IMR-90 (cell line): ENCODE measurements around the gene NF1. TPM values are rescaled to one million over a fixed set of nuclear protein-coding genes. Genes with fewer than 3 reads are reported as not detected.

Experiments
- ATAC-seq: fragments of 200-7000 bp; cut with Tn5 transposase; 2 replicates; pipeline ENCODE4 v1.9.1; 2020; ENCODE audit warnings: low read depth, mild to moderate bottlenecking, moderate library complexity
- BruUV-seq: library from RNA; stranded (reverse); fragments of 400-500 nt; replicated peaks from 2 replicates; lab custom pipeline; 2021; lab: Mats Ljungman, UMichigan
- CTCF ChIA-PET: fragments of 300-600 bp; formaldehyde crosslinking; extraction: SDS; loops from one replicate; lab custom pipeline; 2021; ENCODE audit warnings: antibody characterized with exemption; lab: Yijun Ruan, JAX
- POLR2A ChIA-PET: fragments of 300-600 bp; sonication (Branson Sonifier 250); formaldehyde crosslinking; loops from one replicate; lab custom pipeline; 2022; ENCODE audit warnings: antibody characterized with exemption; ENCODE audit not compliant: unreplicated experiment; lab: Charles Lee
- DNase-seq: peaks from one replicate; pipeline ENCODE4 v3.0.0; 2013
- H2AFZ ChIP-seq: replicated peaks from 2 replicates; pipeline ENCODE3; 2013; ENCODE audit warnings: low read length, mild to moderate bottlenecking; ENCODE audit not compliant: poor library complexity
- H2AK5ac ChIP-seq: 2 replicates; pipeline ENCODE4 v1.6.1; 2013; ENCODE audit warnings: low read depth, low read length, inconsistent platforms
- H2AK9ac ChIP-seq: replicated peaks from 2 replicates; pipeline ENCODE3; 2013; ENCODE audit warnings: mild to moderate bottlenecking, low read depth, low read length, moderate library complexity; ENCODE audit not compliant: poor library complexity
- H2BK120ac ChIP-seq: 2 replicates; pipeline ENCODE4 v1.6.1; 2013; ENCODE audit warnings: low read depth, low read length, inconsistent platforms
- H2BK15ac ChIP-seq: 3 replicates; pipeline ENCODE4 v1.6.1; 2013; ENCODE audit warnings: low read depth, low read length, inconsistent platforms
- H2BK20ac ChIP-seq: 2 replicates; pipeline ENCODE4 v1.6.1; 2013; ENCODE audit warnings: low read depth, mild to moderate bottlenecking, inconsistent platforms, low read length, moderate library complexity
- H2BK5ac ChIP-seq: 2 replicates; pipeline ENCODE4 v1.6.1; 2013; ENCODE audit warnings: mild to moderate bottlenecking, low read depth, low read length, inconsistent platforms; ENCODE audit not compliant: poor library complexity, severe bottlenecking
- H3K14ac ChIP-seq: replicated peaks from 2 replicates; pipeline ENCODE4 v1.6.1; 2013; ENCODE audit warnings: low read depth, low read length, inconsistent platforms
- H3K18ac ChIP-seq: 2 replicates; pipeline ENCODE4 v1.6.1; 2013; ENCODE audit warnings: low read depth, low read length, control low read depth
- H3K23ac ChIP-seq: 2 replicates; pipeline ENCODE4 v1.6.1; 2013; ENCODE audit warnings: low read depth, low read length, inconsistent platforms
- H3K27ac ChIP-seq: 2 replicates; pipeline ENCODE4 v1.5.1; 2013; ENCODE audit warnings: mild to moderate bottlenecking, control low read depth, low read length; ENCODE audit not compliant: insufficient read depth
- H3K27me3 ChIP-seq: 2 replicates; pipeline ENCODE4 v1.6.1; 2013; ENCODE audit warnings: low read length; ENCODE audit not compliant: control insufficient read depth, insufficient read depth
- H3K36me3 ChIP-seq: 2 replicates; pipeline ENCODE4 v1.6.1; 2013; ENCODE audit warnings: low read length, mixed read lengths; ENCODE audit not compliant: control insufficient read depth, insufficient read depth
- H3K4ac ChIP-seq: 2 replicates; pipeline ENCODE4 v1.6.1; 2013; ENCODE audit warnings: low read depth, low read length, inconsistent platforms
- H3K4me1 ChIP-seq: 2 replicates; pipeline ENCODE4 v1.6.1; 2013; ENCODE audit warnings: low read length, mixed read lengths; ENCODE audit not compliant: control insufficient read depth, insufficient read depth
- H3K4me2 ChIP-seq: 2 replicates; pipeline ENCODE4 v1.6.1; 2013; ENCODE audit warnings: low read depth, mild to moderate bottlenecking, control low read depth, low read length, moderate library complexity
- H3K4me3 ChIP-seq: 2 replicates; pipeline ENCODE4 v1.5.1; 2013; ENCODE audit warnings: low read depth, mild to moderate bottlenecking, control low read depth, low read length, moderate library complexity; ENCODE audit not compliant: insufficient read depth
- H3K56ac ChIP-seq: 2 replicates; pipeline ENCODE4 v1.6.1; 2013; ENCODE audit warnings: low read length, inconsistent platforms; ENCODE audit not compliant: insufficient read depth; ENCODE audit errors: extremely low read depth
- H3K79me1 ChIP-seq, 2 experiments: 2 replicates each; pipeline ENCODE4 v1.6.1; 2013; ENCODE audit warnings: low read length in 2 of 2, inconsistent platforms in 1 of 2, low read depth in 1 of 2
- H3K9ac ChIP-seq: 2 replicates; pipeline ENCODE4 v1.6.1; 2013; ENCODE audit warnings: low read depth, low read length, control low read depth
- H3K9me1 ChIP-seq: 2 replicates; pipeline ENCODE4 v1.6.1; 2013; ENCODE audit warnings: low read length, inconsistent platforms; ENCODE audit not compliant: insufficient read depth
- H3K9me3 ChIP-seq: 2 replicates; pipeline ENCODE4 v1.6.1; 2013; ENCODE audit warnings: low read length; ENCODE audit not compliant: control insufficient read depth, insufficient read depth
- H4K20me1 ChIP-seq: 2 replicates; pipeline ENCODE4 v1.6.1; 2013; ENCODE audit warnings: low read length, inconsistent platforms; ENCODE audit not compliant: insufficient read depth
- H4K5ac ChIP-seq: 2 replicates; pipeline ENCODE4 v1.6.1; 2013; ENCODE audit warnings: mild to moderate bottlenecking, low read depth, low read length, control low read depth
- H4K8ac ChIP-seq, 2 experiments: 2 replicates each; pipeline ENCODE4 v1.6.1; 2013; ENCODE audit warnings: low read depth in 2 of 2, low read length in 2 of 2, control low read depth in 1 of 2, inconsistent platforms in 1 of 2
- H4K91ac ChIP-seq: 2 replicates; pipeline ENCODE4 v1.6.1; 2013; ENCODE audit warnings: low read depth, low read length, inconsistent platforms; ENCODE audit not compliant: insufficient read depth
- BHLHE40 ChIP-seq: fragments of 150-350 bp; IDR thresholded peaks from 2 replicates; pipeline ENCODE4 v1.6.1; 2016; ENCODE audit warnings: mild to moderate bottlenecking, low read depth, low read length
- CEBPB ChIP-seq: IDR thresholded peaks from 2 replicates; pipeline ENCODE4 v1.6.1; 2012; ENCODE audit warnings: low read depth, low read length, improper control_type of control experiment
- CHD1 ChIP-seq: IDR thresholded peaks from 2 replicates; pipeline ENCODE4 v1.6.1; 2012; ENCODE audit warnings: low read depth, low read length, improper control_type of control experiment
- FOS ChIP-seq: fragments of 150-350 bp; IDR thresholded peaks from 2 replicates; pipeline ENCODE4 v1.6.1; 2016; ENCODE audit warnings: low read depth, low read length
- MAFK ChIP-seq: IDR thresholded peaks from 2 replicates; pipeline ENCODE4 v1.6.1; 2012; ENCODE audit warnings: low read depth, low read length, improper control_type of control experiment
- MAZ ChIP-seq: IDR thresholded peaks from 2 replicates; pipeline ENCODE4 v1.6.1; 2012; ENCODE audit warnings: low read depth, mild to moderate bottlenecking, low read length, improper control_type of control experiment, moderate library complexity, borderline replicate concordance
- MXI1 ChIP-seq: IDR thresholded peaks from 2 replicates; pipeline ENCODE4 v1.6.1; 2012; ENCODE audit warnings: low read depth, mild to moderate bottlenecking, low read length, moderate library complexity, borderline replicate concordance
- NFE2L2 ChIP-seq: fragments of 150-350 bp; IDR thresholded peaks from 2 replicates; pipeline ENCODE4 v1.6.1; 2016; ENCODE audit warnings: low read depth, mild to moderate bottlenecking, low read length
- POLR2A ChIP-seq: IDR thresholded peaks from 2 replicates; pipeline ENCODE4 v1.6.1; 2012; ENCODE audit warnings: mild to moderate bottlenecking, low read depth, low read length
- RAD21 ChIP-seq: IDR thresholded peaks from 2 replicates; pipeline ENCODE4 v1.6.1; 2012; ENCODE audit warnings: low read length, improper control_type of control experiment
- RCOR1 ChIP-seq: IDR thresholded peaks from 2 replicates; pipeline ENCODE4 v1.6.1; 2012; ENCODE audit warnings: mild to moderate bottlenecking, low read length, improper control_type of control experiment; ENCODE audit not compliant: insufficient replicate concordance
- RFX5 ChIP-seq: IDR thresholded peaks from 2 replicates; pipeline ENCODE4 v1.8.0; 2012; ENCODE audit warnings: low read depth, mild to moderate bottlenecking, low read length, moderate library complexity
- SMC3 ChIP-seq: fragments of 150-350 bp; IDR thresholded peaks from 2 replicates; pipeline ENCODE4 v1.6.1; 2016; ENCODE audit warnings: low read depth, mild to moderate bottlenecking, antibody characterized with exemption, low read length, moderate library complexity
- WGBS, 2 experiments: methylation state at CpG; one replicate each; pipeline versions ENCODE4 v1.1.5 to v1.1.7; 2013; ENCODE audit warnings: missing lambda C conversion rate in 2 of 2; ENCODE audit not compliant: insufficient read length in 1 of 2; ENCODE audit errors: extremely low coverage in 2 of 2; 5-methylcytosine and 5-hydroxymethylcytosine counted together
- dilution Hi-C: fragments of 300-500 bp; cut with HindIII; formaldehyde crosslinking; loops from one replicate; pipeline ENCODE4 v1.14.3; 2018; ENCODE audit warnings: low sequenced_read_pairs; ENCODE audit not compliant: unreplicated experiment
- in situ Hi-C: fragments of 300-500 bp; cut with MboI; formaldehyde crosslinking; loops from 3 replicates; pipeline ENCODE4 v1.14.3; 2019; ENCODE audit warnings: low sequenced_read_pairs, inconsistent platforms, mixed read lengths
- intact Hi-C: fragments of 100-400 bp; cut with micrococcal nuclease; formaldehyde crosslinking; loops from 2 replicates; pipeline ENCODE4 v1.10.0; 2022
- polyA plus RNA-seq, 3 experiments: library from polyadenylated mRNA; depleted of rRNA; stranded (reverse); fragments of >200 nt; gene quantifications; 2 replicates each; pipeline ENCODE4 v1.2.3, GENCODE V29; 2012; ENCODE audit warnings: low replicate concordance in 1 of 3
- total RNA-seq: library from RNA; depleted of rRNA; stranded (reverse); fragments of >200 nt; gene quantifications from 2 replicates; pipeline ENCODE4 v1.2.3, GENCODE V29; 2012
- TF ChIP-seq, protein P1 (sequence below): fragments of 150-350 bp; IDR thresholded peaks from 2 replicates; pipeline ENCODE4 v1.6.1; 2016; ENCODE audit warnings: low read depth, mild to moderate bottlenecking, low read length, moderate library complexity, borderline replicate concordance
- TF ChIP-seq, protein P2 (sequence below): conservative IDR thresholded peaks from 2 replicates; pipeline ENCODE4 v1.5.1; 2012; ENCODE audit warnings: mild to moderate bottlenecking, low read depth, low read length, improper control_type of control experiment
- TF ChIP-seq, protein P3 (sequence below): fragments of 150-350 bp; IDR thresholded peaks from 2 replicates; pipeline ENCODE4 v1.6.1; 2017; ENCODE audit warnings: mild to moderate bottlenecking, antibody characterized with exemption, low read length, low read depth

Gene NF1
- total and polyA plus RNA-seq, 2 of the 4 experiments (the other 2 are of a cell fraction) = 17.9 to 48.6 TPM

DNA sequence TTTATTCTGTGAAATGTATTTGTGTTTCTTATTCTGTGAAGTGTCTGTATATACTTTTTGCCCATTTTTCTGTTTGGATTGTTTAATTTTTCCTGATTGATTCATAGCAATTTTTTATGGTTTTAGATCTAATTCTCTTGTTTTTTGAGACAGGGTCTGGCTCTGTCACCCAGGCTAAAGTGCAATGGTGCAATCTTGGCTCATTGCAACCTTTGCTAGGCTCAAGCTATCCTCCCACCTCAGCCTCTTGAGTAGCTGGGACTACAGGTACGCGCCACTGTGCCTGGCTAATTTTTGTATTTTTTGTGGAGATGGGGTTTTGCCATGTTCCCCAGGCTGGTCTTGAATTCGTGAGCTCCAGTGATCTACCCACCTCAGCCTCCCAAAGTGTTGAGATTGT, 31.5 kb downstream of the NF1 start:
- dilution Hi-C loops = no loop called here
- no peak overlapping the region for H3K4me3 ChIP-seq
- CTCF ChIA-PET = interaction anchor here (0.6 kb wide), 1 partner anchor 287 kb away, joined by 3 read pairs; no protein-coding TSS in a partner anchor

More for the DNA sequence above, 31.5 kb downstream of the NF1 start:
- no peak overlapping the region for H2BK120ac ChIP-seq
- no peak overlapping the region for H2BK15ac ChIP-seq
- peaks cover 76% of the 10 kb centered on the region for H4K20me1 ChIP-seq
- peaks cover 18% of the 10 kb centered on the region for H3K9me1 ChIP-seq
- POLR2A ChIA-PET = no interaction called here
- DNase-seq (no peak), ATAC-seq (no peak)
- H3K36me3 ChIP-seq = no peaks in the 10 kb centered on the region
- H2AFZ ChIP-seq = no peak overlapping the region
- H3K56ac ChIP-seq = no peak overlapping the region
- BruUV-seq = no TSS peak
- no peak overlapping the region for H3K9ac ChIP-seq
- in situ Hi-C loops (no loop called here), intact Hi-C loops (no loop called here)
- no peak overlapping the region for H4K5ac ChIP-seq
- H3K79me1 ChIP-seq = peaks cover 19 to 75% of the 10 kb centered on the region in 2 experiments
- H4K91ac ChIP-seq = no peak overlapping the region
- no peak overlapping the region for H2BK20ac ChIP-seq
- H3K4ac ChIP-seq = no peak overlapping the region
- peaks cover 4% of the 10 kb centered on the region; the same call in 1 of the 2 replicates for H3K4me1 ChIP-seq
- no peak overlapping the region for H3K23ac ChIP-seq
- no peak overlapping the region for H4K8ac ChIP-seq
- H3K27ac ChIP-seq = no peak overlapping the region
- H2AK9ac ChIP-seq = no peak overlapping the region
- H3K14ac ChIP-seq = no peak overlapping the region
- H3K27me3 ChIP-seq = no peaks in the 10 kb centered on the region
- no CpG with 5 or more reads among the region's 3 CpGs for WGBS, 2 experiments
- H3K4me2 ChIP-seq = no peak overlapping the region
- H2AK5ac ChIP-seq = no peak overlapping the region
- no peaks in the 10 kb centered on the region for H3K9me3 ChIP-seq
- H3K18ac ChIP-seq = no peak overlapping the region
- TF ChIP-seq SMC3 (no peak), CEBPB (no peak), FOS (no peak), MXI1 (no peak), RCOR1 (no peak), NFE2L2 (no peak), RAD21 (no peak), BHLHE40 (no peak), RFX5 (no peak), MAZ (no peak), POLR2A (no peak), MAFK (no peak), CHD1 (no peak)
- TF ChIP-seq, protein P1, sequence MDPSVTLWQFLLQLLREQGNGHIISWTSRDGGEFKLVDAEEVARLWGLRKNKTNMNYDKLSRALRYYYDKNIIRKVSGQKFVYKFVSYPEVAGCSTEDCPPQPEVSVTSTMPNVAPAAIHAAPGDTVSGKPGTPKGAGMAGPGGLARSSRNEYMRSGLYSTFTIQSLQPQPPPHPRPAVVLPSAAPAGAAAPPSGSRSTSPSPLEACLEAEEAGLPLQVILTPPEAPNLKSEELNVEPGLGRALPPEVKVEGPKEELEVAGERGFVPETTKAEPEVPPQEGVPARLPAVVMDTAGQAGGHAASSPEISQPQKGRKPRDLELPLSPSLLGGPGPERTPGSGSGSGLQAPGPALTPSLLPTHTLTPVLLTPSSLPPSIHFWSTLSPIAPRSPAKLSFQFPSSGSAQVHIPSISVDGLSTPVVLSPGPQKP = no peak
- TF ChIP-seq, protein P2, sequence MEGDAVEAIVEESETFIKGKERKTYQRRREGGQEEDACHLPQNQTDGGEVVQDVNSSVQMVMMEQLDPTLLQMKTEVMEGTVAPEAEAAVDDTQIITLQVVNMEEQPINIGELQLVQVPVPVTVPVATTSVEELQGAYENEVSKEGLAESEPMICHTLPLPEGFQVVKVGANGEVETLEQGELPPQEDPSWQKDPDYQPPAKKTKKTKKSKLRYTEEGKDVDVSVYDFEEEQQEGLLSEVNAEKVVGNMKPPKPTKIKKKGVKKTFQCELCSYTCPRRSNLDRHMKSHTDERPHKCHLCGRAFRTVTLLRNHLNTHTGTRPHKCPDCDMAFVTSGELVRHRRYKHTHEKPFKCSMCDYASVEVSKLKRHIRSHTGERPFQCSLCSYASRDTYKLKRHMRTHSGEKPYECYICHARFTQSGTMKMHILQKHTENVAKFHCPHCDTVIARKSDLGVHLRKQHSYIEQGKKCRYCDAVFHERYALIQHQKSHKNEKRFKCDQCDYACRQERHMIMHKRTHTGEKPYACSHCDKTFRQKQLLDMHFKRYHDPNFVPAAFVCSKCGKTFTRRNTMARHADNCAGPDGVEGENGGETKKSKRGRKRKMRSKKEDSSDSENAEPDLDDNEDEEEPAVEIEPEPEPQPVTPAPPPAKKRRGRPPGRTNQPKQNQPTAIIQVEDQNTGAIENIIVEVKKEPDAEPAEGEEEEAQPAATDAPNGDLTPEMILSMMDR = no peak
- TF ChIP-seq, protein P3, sequence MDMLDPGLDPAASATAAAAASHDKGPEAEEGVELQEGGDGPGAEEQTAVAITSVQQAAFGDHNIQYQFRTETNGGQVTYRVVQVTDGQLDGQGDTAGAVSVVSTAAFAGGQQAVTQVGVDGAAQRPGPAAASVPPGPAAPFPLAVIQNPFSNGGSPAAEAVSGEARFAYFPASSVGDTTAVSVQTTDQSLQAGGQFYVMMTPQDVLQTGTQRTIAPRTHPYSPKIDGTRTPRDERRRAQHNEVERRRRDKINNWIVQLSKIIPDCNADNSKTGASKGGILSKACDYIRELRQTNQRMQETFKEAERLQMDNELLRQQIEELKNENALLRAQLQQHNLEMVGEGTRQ = no peak
- H2BK5ac ChIP-seq = no peak overlapping the region
